NCI-H510A (cell line): Measurements from ENCODE around the gene LMF1.

ENCODE experiments used
- DNase-seq: peaks from one replicate; lab custom pipeline; 2025; lab: John Stamatoyannopoulos, UW

Gene LMF1

GRCh38 chr16:912684-913613 is 57.8 kb downstream of the LMF1 start:
- DNase-seq = no peak

- DNase-seq = no peak
These were observed 58.5 kb downstream of the LMF1 start for GRCh38 chr16:912322-912683.

- no peak for DNase-seq
These were observed 59.0 kb downstream of the LMF1 start for GRCh38 chr16:911604-912321.

DNA sequence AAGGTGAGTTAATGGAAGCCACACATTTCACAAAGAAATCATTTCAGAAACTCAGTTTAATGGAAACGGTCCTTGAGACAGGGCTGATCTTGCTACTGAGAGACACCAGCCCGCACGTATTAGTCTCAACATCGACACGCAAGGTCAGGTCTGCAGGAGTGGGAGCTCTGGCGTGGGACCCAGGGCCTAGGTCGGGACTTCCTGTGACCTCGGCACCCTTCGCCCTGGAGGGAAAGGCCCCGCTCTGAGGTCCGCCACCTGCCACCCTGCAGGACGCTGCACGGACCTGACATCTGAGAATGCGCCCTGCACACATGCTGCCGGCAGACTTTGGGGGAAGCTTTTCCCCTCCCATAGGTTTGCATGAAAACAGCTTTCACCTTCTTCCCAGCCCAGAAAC is 59.7 kb downstream of the LMF1 start:
- DNase-seq = no peak

DNA sequence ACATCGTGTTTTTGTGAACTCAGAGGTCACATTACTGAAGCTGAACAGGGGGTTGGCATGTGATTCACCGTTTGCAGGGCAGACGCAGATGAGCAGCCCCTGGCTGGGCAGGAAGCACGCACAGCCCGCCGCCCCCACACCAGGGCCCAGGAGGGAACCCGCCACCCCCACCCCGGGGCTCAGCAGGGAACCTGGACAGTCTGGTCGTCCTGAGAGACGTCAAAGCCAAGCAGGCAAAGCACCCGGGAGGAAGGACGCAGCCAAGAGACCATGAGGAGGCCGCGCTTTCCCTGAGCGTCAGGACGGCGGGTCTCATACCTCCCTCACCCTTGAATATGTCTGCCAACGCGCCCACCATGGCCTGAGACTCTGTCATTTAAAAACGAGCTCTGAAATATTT is 60.6 kb downstream of the LMF1 start:
- DNase-seq = no peak

DNA sequence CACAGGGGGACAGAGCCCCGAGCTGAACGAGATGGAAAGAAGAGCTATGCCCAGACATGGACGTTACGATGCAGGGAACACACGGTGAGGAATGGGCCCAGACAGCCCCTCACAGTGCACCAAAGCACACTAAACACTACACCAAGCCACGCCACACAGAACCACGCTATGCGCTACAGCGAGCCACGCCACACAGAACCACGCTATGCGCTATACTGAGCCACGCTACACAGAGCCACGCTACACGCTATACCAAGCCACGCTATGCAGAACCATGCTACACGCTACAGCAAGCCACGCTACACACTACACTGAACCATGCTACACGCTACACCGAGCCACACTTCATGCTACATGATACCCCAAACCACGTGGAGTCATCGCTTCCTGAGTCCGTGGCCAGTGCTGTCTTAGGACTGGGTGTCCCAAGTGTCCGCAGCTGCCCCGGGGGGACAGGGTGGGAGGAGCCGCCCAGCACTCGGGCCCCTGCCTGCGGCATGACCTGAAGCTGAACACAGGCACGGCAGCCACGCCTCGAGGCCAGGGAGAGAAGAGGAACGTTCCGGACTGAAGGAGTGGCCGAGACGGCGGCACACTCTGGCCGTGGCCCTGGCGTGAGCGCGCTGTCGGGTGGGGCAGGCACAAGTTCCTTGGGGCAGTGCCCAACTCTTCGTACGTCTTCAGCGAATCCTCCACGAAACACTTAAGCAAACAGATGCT is 61.3 kb downstream of the LMF1 start:
- DNase-seq = no peak

DNA sequence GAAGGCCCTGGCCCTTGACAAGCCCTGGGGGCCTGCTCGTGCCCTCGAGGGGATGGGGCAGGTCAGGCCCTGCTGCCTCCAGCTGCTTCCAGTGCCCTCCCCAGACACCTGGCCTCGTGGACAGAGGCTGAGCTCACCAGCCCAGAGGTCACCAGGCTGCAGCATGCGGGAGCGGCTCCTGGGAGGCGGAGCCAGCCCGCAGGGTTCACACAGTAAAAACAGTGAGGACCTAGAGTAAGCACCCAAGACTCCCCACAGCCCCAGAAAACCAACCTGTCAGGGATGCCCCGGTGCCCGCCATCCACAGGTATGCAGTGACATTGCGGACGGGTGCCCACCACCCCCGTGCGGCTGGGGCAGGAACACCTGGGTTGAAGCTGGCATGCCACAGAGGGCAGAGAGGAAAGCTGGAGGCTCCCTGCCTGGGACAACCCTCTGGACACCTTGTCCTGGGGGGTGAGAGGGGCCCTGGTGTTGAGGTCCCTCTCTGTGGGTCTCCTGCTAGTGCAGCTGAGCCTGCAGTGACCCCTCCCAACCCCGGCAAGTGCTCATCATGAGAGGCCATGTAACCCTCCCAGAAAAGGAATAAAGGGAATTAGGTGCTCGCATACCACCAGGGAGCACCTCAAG is 62.1 kb downstream of the LMF1 start:
- no peak for DNase-seq

- DNase-seq = no peak
These were observed 62.9 kb downstream of the LMF1 start for GRCh38 chr16:907842-908241.

- DNase-seq = no peak
These were observed 63.4 kb downstream of the LMF1 start for GRCh38 chr16:907361-907760.

- DNase-seq = no peak
These were observed 64.5 kb downstream of the LMF1 start for GRCh38 chr16:906296-906695.

GRCh38 chr16:901715-902601 is 68.8 kb downstream of the LMF1 start:
- no peak for DNase-seq

DNA sequence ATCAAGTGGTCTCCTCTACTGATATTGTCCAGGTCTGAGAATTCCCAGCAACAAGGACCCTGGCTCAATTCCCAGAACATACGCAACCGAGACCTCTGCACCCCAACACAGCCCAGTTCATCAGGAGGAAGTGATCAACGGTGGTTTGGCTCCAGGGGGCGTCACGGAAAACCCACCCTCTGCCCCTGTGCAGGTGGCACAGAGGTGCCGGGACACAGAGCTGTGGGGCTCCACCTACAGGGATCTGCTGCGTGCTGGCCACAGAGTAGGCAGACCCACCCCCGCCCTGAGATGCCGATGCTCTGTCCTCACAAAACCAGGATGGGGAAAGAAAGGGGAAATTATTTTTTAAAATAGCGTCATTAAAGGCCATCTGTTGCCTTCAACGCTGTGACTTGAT is 69.6 kb downstream of the LMF1 start:
- no peak for DNase-seq

DNA sequence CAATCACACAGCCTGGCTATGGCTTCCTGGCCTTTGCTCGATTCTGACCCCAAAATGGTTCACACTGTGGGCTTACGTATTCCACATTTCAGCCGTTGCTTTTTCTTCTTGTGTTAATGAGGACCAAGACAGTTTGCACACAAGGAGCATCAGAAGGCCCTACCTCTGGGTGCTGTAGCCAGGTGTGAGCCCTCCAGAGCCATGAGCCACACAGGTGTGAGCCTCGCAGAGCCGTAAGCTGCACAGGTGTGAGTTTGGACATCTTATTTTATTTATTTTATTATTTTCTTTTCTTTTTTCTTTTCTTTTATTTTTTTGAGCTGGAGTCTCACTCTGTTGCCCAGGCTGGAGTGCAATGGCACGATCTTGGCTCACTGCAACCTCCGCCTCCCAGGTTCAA is 70.6 kb downstream of the LMF1 start:
- no peak for DNase-seq

- no peak for DNase-seq
These were observed 71.1 kb downstream of the LMF1 start for GRCh38 chr16:899683-900060.

DNA sequence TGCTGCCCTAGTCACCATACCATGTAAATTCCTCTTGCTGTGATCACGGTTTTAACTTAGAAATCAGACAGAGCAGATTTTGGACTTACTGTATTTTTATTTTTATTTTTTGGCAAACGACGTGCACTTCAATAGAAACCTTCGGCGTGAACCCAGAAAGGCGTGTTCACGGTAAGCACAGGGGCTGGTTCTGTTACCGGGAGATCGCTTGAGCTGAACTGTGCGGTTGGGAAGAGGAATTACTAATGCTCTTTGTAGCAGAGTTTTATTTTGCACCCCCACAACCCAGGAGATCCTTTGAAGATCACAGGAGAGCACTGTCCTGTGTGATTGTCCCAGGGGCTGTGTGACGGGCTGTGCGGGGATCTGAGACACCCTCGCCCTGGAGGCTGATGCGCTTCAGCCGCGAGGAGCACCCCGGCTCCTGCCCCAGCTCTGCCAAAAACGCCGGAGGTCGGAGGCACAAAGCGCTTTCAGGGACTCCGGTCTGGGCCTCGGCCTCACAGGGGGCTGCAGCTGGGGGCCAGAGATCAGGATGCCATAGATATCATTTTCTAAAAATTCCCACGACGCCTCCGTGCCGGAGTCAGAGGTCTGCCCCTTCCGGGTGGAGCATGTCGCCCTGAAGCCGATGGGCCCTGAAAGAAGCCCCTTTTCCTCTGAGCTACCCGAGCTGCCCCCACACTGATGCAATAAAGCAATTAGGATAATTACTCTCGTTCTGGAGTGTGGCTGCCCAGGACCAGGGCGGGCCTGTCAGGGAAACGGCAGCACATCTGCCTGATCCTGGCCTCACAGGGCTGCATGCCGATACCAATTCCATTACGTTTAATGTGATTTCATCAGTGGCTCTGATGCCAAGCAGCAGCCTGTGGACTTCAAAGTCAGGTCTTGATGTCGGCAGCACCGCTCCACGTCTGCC is 71.8 kb downstream of the LMF1 start:
- DNase-seq = no peak

- no peak for DNase-seq
These were observed 72.6 kb downstream of the LMF1 start for GRCh38 chr16:898216-898615.

DNA sequence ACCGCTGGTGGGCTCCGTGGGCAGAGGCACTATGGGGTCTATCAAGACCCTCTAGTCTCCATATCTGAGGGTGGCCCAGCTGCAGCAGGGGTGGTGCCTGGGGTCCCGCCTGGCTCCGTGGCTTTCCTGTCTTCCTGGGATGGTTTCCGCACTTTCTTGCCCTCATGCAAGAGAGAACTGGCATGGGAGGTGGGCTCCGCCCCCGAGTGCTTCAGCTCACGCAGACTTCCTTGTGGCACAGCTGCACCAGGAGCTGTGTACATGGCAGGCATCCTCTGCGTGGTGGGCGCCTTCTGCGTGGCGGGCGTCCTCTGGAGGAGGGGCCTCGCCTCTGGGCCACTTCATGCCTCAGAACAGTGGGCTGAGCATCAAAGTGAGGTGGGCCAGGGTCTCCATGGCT is 73.1 kb downstream of the LMF1 start:
- no peak for DNase-seq

DNA sequence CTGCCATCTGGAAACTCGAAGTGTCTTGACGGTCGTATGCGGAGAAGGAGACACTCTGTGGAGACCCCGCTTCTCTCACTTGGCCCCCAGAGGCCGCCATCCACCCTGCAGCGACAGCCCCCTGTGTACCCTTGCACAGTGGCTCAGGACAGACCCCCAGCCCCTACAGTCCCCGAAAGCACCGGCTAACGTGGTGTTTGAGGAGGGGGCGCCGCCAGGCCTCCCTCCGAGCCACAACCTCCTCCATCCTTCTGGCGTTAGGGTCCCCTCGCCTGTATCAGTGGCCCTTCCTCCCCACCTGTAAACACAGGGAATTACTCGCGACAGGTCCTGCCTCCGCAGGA is 73.6 kb downstream of the LMF1 start:
- no peak for DNase-seq

DNA sequence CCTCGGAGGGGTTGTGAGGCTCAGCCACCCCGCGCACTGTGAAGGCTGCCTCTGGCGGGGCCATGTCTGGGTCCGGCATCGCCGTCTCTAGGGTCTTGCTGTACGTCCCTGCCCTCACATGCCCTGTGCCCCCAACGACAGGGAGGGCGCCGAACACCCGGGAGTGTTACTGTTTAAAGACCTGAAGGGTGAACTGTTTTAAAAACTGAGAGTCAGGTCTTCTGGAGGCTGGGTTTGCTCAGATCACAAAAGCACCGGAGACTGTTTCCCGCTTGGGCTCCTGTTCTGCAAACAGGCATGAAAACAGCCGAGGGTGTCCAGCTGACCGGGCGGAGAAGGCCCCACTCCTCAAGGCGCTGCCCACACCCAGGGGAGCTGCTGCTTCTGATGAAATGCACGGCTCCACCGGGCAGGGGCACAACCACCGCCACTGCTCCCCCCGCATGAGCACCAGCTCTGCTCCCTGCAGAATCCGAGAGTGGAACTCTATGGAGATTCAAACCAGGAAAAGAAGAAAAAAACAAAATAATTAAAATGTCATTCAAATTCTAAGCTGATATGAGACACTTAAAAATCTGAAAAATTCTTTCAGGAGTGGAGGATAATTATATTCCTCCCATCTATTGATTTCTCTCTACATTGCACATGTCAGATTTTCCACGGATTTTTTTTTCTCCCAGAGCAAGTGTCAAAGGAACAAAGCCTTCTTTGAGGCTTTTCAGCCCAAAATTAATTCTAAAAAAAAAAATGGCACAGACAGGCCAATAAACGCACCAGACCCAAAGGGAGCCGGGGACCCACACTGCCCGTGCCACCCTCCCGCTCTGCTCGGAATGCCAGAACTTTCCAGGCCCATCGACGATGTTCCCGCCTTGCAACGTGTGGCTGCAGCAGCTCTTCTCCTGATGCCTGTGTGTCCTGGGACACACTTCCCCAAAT is 74.3 kb downstream of the LMF1 start:
- no peak for DNase-seq
